Measurements from ENCODE around the gene ATP6V0D1. TPM values are rescaled to one million over a fixed set of nuclear protein-coding genes. Genes with fewer than 3 reads are reported as not detected.

Gene ATP6V0D1
- total and polyA plus RNA-seq, 2 experiments from 2014 or later: 20.6 to 68.7 TPM

- TF ChIP-seq CTCF (conservative IDR thresholded peaks at IDR 0.05; ENCODE audit: low read depth in 2 of 2): no peak
Observed at GRCh38 chr16:67463059-67463458, 17.9 kb downstream of the ATP6V0D1 start (continued).

GRCh38 chr16:67462279-67462655, 18.7 kb downstream of the ATP6V0D1 start:
- H3K9me2 ChIP-seq (ENCODE audit: insufficient read depth): no peaks in the 10 kb centered on the region
- no peak for DNase-seq (ENCODE audit: low spot score)
- no peaks in the 10 kb centered on the region for H3K4me1 ChIP-seq (ENCODE audit: insufficient read depth)
- H2AFZ ChIP-seq: no peak overlapping the region
- H3K27ac ChIP-seq (ENCODE audit: low read depth): no peak overlapping the region
- H3K9me3 Mint-ChIP-seq: no peaks in the 10 kb centered on the region
- TF ChIP-seq NANOG (IDR thresholded peaks at IDR 0.05; ENCODE audit: borderline replicate concordance) (no peak), POLR2AphosphoS5 (IDR thresholded peaks at IDR 0.05; ENCODE audit: low read depth) (no peak), CREB1 (CRISPR knock-in tag; IDR thresholded peaks at IDR 0.05; ENCODE audit: low read depth) (no peak)
- 0 out of 2 replicates have a peak, but pooled peaks cover 2% of the 10 kb centered on the region for H3F3A ChIP-seq (replicated peaks; ENCODE audit: low read depth)
- H3K27me3 ChIP-seq (ENCODE audit: insufficient read depth): no peaks in the 10 kb centered on the region
- no peak for ATAC-seq
- H3K36me3 Mint-ChIP-seq (ENCODE audit: low read depth): no peaks in the 10 kb centered on the region
- H3K27ac Mint-ChIP-seq: no peak overlapping the region
- no peaks in the 10 kb centered on the region for H3K36me3 ChIP-seq (ENCODE audit: insufficient read depth)
- no peak overlapping the region for H3K4me2 ChIP-seq
- H3K79me2 ChIP-seq (replicated peaks; ENCODE audit: insufficient read depth): no peaks in the 10 kb centered on the region
- peaks cover 6% of the 10 kb centered on the region for H3K27me3 Mint-ChIP-seq (ENCODE audit: insufficient read depth, low read depth, poor library complexity)
- no peak overlapping the region for H3K4me3 ChIP-seq
- H4K20me1 ChIP-seq (replicated peaks; ENCODE audit: insufficient read depth): peaks cover 12% of the 10 kb centered on the region; the same call in 1 of the 2 replicates
- H3K4me1 Mint-ChIP-seq: peaks cover 10% of the 10 kb centered on the region
- H3K4me3 Mint-ChIP-seq: no peak overlapping the region

DNA sequence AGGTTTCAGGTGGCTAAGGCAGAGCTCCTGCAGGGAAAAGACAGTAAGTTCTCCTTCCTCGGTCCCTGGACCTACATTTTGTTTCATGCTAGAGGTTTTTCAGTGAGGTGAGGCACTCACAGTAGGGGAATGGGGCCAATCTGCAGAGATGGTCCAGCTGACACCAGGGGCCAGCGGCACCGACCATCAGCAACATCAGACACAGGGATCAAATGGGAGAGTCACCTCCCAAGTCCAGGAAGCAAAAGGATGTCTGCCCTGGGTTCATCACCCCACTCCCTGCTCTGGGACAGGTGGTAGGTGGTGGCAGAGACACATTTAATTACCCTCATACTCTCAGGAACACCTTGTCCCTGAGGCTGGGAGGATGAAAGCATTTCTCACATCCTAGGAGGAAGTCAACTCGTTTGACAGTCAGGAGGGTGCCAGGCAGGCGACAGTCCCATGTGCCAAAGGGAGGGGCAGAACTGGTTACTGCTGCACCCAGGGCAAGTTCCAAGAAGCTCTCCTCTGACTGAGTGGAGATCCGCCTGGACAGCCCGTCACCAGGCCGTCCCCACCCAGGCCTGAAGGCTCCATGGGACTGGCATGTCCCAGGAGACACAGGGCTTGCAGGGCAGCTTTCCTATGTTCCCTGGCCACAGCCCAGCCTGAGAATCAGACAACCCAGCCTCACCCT, 19.2 kb downstream of the ATP6V0D1 start:
- no peak overlapping the region for H3K4me2 ChIP-seq
- no peak overlapping the region for H2AFZ ChIP-seq
- H3K36me3 ChIP-seq (ENCODE audit: insufficient read depth): no peaks in the 10 kb centered on the region
- no peak for ATAC-seq
- H3K27ac Mint-ChIP-seq: peak overlapping the region; percentile 56; the same call in 1 of the 2 replicates
- no peaks in the 10 kb centered on the region for H3K9me2 ChIP-seq (ENCODE audit: insufficient read depth)
- no peaks in the 10 kb centered on the region for H3K36me3 Mint-ChIP-seq (ENCODE audit: low read depth)
- 0 out of 2 replicates have a peak, but pooled peaks cover 2% of the 10 kb centered on the region for H3F3A ChIP-seq (replicated peaks; ENCODE audit: low read depth)
- peaks cover 10% of the 10 kb centered on the region for H3K4me1 Mint-ChIP-seq
- no peak for TF ChIP-seq ZNF114 (CRISPR knock-in tag; IDR thresholded peaks at IDR 0.05)
- TF ChIP-seq ZNF462 (CRISPR knock-in tag; IDR thresholded peaks at IDR 0.05): no peak
- TF ChIP-seq EZH2 (IDR thresholded peaks at IDR 0.05; ENCODE audit: low read depth, unreplicated experiment): no peak
- peaks cover 6% of the 10 kb centered on the region for H3K27me3 Mint-ChIP-seq (ENCODE audit: insufficient read depth, low read depth, poor library complexity)
- no peaks in the 10 kb centered on the region for H3K27me3 ChIP-seq (ENCODE audit: insufficient read depth)
- H3K4me1 ChIP-seq (ENCODE audit: insufficient read depth): no peaks in the 10 kb centered on the region
- H4K20me1 ChIP-seq (replicated peaks; ENCODE audit: insufficient read depth): peaks cover 12% of the 10 kb centered on the region; the same call in 1 of the 2 replicates
- H3K4me3 Mint-ChIP-seq: no peak overlapping the region
- no peak for DNase-seq (ENCODE audit: low spot score)
- no peak overlapping the region for H3K4me3 ChIP-seq
- H3K27ac ChIP-seq (ENCODE audit: low read depth): no peak overlapping the region
- H3K79me2 ChIP-seq (replicated peaks; ENCODE audit: insufficient read depth): no peaks in the 10 kb centered on the region
- no peaks in the 10 kb centered on the region for H3K9me3 Mint-ChIP-seq
